Natural killer cell (primary cell): ENCODE data around the gene DYRK3. TPM values are rescaled to one million over a fixed set of nuclear protein-coding genes. Genes with fewer than 3 reads are reported as not detected.

Experiments
- ATAC-seq, 3 donors: fragments of 150-1000 bp in 2 of 3; fragments of 200-7000 bp in 1 of 3; cut with Tn5 transposase; 1 replicate in 1 of 3; 2 replicates in 2 of 3; pipeline ENCODE4 v1.10.0; 2021; ENCODE audit warnings: mild to moderate bottlenecking in 2 of 3, moderate library complexity in 2 of 3
- DNase-seq, 2 donors: peaks; one replicate each; pipeline versions ENCODE4 v3.0.0 to v3.0.0-alpha.2; 2013 to 2021; ENCODE audit warnings: mixed read lengths in 1 of 2
- H3K27ac ChIP-seq: one replicate; pipeline ENCODE4 v1.5.1; 2013; ENCODE audit warnings: mild to moderate bottlenecking, low read length
- H3K27me3 ChIP-seq: one replicate; pipeline ENCODE4 v1.6.1; 2013; ENCODE audit warnings: low read length; ENCODE audit not compliant: control insufficient read depth, insufficient read depth
- H3K36me3 ChIP-seq: one replicate; pipeline ENCODE4 v1.6.1; 2013; ENCODE audit warnings: low read length; ENCODE audit not compliant: control insufficient read depth, insufficient read depth
- H3K4me1 ChIP-seq: one replicate; pipeline ENCODE4 v1.6.1; 2013; ENCODE audit warnings: low read length; ENCODE audit not compliant: control insufficient read depth, insufficient read depth
- H3K4me3 ChIP-seq: one replicate; pipeline ENCODE4 v1.5.1; 2013; ENCODE audit warnings: low read length
- H3K9me3 ChIP-seq: one replicate; pipeline ENCODE4 v1.6.1; 2013; ENCODE audit warnings: low read length; ENCODE audit not compliant: control insufficient read depth, insufficient read depth
- H3K27ac Mint-ChIP-seq, 2 donors: one replicate each; pipeline ENCODE4 v1.8.0; 2022; ENCODE audit warnings: mild to moderate bottlenecking in 2 of 2, mixed read lengths in 2 of 2, moderate library complexity in 1 of 2
- H3K27me3 Mint-ChIP-seq, 2 donors: one replicate each; pipeline ENCODE4 v1.8.0; 2022; ENCODE audit warnings: low read depth in 2 of 2, mixed read lengths in 2 of 2
- H3K36me3 Mint-ChIP-seq: one replicate; pipeline ENCODE4 v1.8.0; 2022; ENCODE audit warnings: mixed read lengths
- H3K4me1 Mint-ChIP-seq, 2 donors: one replicate each; pipeline ENCODE4 v1.8.0; 2022; ENCODE audit warnings: mixed read lengths in 2 of 2
- H3K4me3 Mint-ChIP-seq: one replicate; pipeline ENCODE4 v1.8.0; 2022; ENCODE audit warnings: mild to moderate bottlenecking, moderate library complexity, mixed read lengths
- H3K9me3 Mint-ChIP-seq, 2 donors: one replicate each; pipeline ENCODE4 v1.8.0; 2022; ENCODE audit warnings: mixed read lengths in 2 of 2
- CTCF ChIP-seq: fragments of 200-600 bp; IDR thresholded peaks from one replicate; pipeline ENCODE4 v1.8.0; 2022; ENCODE audit warnings: antibody characterized with exemption
- WGBS: methylation state at CpG from one replicate; pipeline ENCODE4 v1.1.7; 2013; ENCODE audit warnings: missing lambda C conversion rate; ENCODE audit not compliant: insufficient coverage; 5-methylcytosine and 5-hydroxymethylcytosine counted together
- intact Hi-C: fragments of 100-400 bp; cut with micrococcal nuclease; formaldehyde crosslinking; loops from one replicate; pipeline ENCODE4 v1.14.2; 2022
- total RNA-seq, 4 donors: library from RNA; stranded (reverse); fragments of 120-200 nt in 1 of 4; gene quantifications; one replicate each; pipeline versions ENCODE4 v1.2.3 to v1.2.4, GENCODE V29; 2013 to 2022

Gene DYRK3
- total RNA-seq, 3 donors from 2014 or later (not counting 1 experiment from before 2014, with no cell fraction given): 0.16 to 0.66 (median 0.43) TPM

GRCh38 chr1:206628916-206629315 lies 6.4 kb upstream of the DYRK3 start:
- intact Hi-C loops: no loop called here

DNA sequence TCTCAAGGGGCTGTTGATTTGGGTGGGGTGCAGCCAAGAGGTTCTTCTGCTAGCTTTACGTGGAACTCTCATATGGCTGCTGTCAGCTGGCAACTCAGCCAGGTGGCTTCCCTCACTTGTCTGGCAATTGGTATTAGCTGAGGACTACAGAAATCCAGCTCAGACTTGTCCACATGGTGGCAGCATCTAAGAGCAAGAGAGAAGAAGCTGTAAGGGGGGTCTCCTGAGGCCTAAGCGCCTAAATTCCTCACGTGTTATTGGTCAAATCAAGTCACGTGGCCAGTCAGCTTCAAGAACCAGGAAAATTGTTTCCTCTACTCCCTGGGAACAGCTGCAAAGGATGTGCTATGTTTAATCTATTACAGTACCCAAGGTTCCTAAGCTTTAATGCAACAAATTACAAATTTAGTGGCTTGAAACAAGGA lies 4.2 kb upstream of the DYRK3 start:
- WGBS: 40% methylated on average over 4 of the region's 4 CpGs
- Mint-ChIP-seq H3K27ac (no peak overlapping the region), H3K4me3 (no peak overlapping the region), H3K36me3 (no peaks in the 10 kb centered on the region), H3K27me3 (peaks cover 20 to 30% of the 10 kb centered on the region in 2 donors), H3K9me3 (no peaks in the 10 kb centered on the region), H3K4me1 (peaks cover 10 to 20% of the 10 kb centered on the region in 2 donors)
- H3K4me3 ChIP-seq: no peak overlapping the region
- H3K9me3 ChIP-seq: no peaks in the 10 kb centered on the region
- ATAC-seq: no peak
- peak in 1 of 2 donors; percentile 51 for DNase-seq
- H3K27me3 ChIP-seq: peaks cover 6% of the 10 kb centered on the region
- H3K27ac ChIP-seq: no peak overlapping the region
- no peaks in the 10 kb centered on the region for H3K36me3 ChIP-seq
- no peak for TF ChIP-seq CTCF
- intact Hi-C loops: loop anchor here (10.0 kb wide), 2 partner anchors 174 to 284 kb away; no protein-coding TSS in a partner anchor
- peaks cover 16% of the 10 kb centered on the region for H3K4me1 ChIP-seq

More at GRCh38 chr1:206628916-206629315, 6.4 kb upstream of the DYRK3 start:
- H3K4me3 Mint-ChIP-seq: no peak overlapping the region
- ATAC-seq (no peak), DNase-seq (no peak)
- no peaks in the 10 kb centered on the region for H3K4me1 ChIP-seq
- H3K9me3 Mint-ChIP-seq: no peaks in the 10 kb centered on the region
- no peaks in the 10 kb centered on the region for H3K4me1 Mint-ChIP-seq
- H3K36me3 ChIP-seq: no peaks in the 10 kb centered on the region
- no peaks in the 10 kb centered on the region for H3K9me3 ChIP-seq
- no peak for TF ChIP-seq CTCF
- no peaks in the 10 kb centered on the region for H3K27me3 ChIP-seq
- peaks cover 18 to 22% of the 10 kb centered on the region in 2 donors for H3K27me3 Mint-ChIP-seq
- H3K4me3 ChIP-seq: no peak overlapping the region
- H3K27ac ChIP-seq: no peak overlapping the region
- WGBS: no CpG with 5 or more reads among the region's 1 CpG
- no peak overlapping the region for H3K27ac Mint-ChIP-seq
- no peaks in the 10 kb centered on the region for H3K36me3 Mint-ChIP-seq

GRCh38 chr1:206633708-206634121 lies 1.6 kb upstream of the DYRK3 start:
- DNase-seq (no peak), ATAC-seq (no peak)
- Histone ChIP-seq H3K4me3 (no peak overlapping the region), H3K27ac (no peak overlapping the region), H3K4me1 (peaks cover 17% of the 10 kb centered on the region), H3K27me3 (peaks cover 8% of the 10 kb centered on the region), H3K9me3 (no peaks in the 10 kb centered on the region), H3K36me3 (no peaks in the 10 kb centered on the region)
- Mint-ChIP-seq H3K4me1 (peaks cover 10 to 21% of the 10 kb centered on the region in 2 donors), H3K4me3 (peak overlapping the region; percentile 41), H3K9me3 (no peaks in the 10 kb centered on the region), H3K36me3 (no peaks in the 10 kb centered on the region), H3K27ac (no peak overlapping the region), H3K27me3 (peaks cover 18 to 32% of the 10 kb centered on the region in 2 donors)
- intact Hi-C loops: loop anchor here (1.0 to 10.0 kb wide), 4 partner anchors 31 to 349 kb away; no protein-coding TSS in a partner anchor
- 86% methylated on average over 8 of the region's 9 CpGs for WGBS
- no peak for TF ChIP-seq CTCF
